Prostate gland (tissue), 2 donors: ENCODE results near the gene ATP1A1. TPM values are rescaled to one million over a fixed set of nuclear protein-coding genes. Genes with fewer than 3 reads are reported as not detected.

Experiments used
- DNase-seq: peaks from one replicate; pipeline ENCODE4 v3.0.0-alpha.2; 2019; ENCODE audit warnings: low spot score
- H3K27ac ChIP-seq, 2 donors: fragments of 200-600 bp; sonication (generic); 2 replicates each; pipeline ENCODE4 v1.5.1; 2017 to 2019
- H3K27me3 ChIP-seq: fragments of 200-600 bp; sonication (generic); replicated peaks from 2 replicates; pipeline ENCODE4 v1.5.1; 2019; ENCODE audit not compliant: insufficient read depth
- H3K36me3 ChIP-seq, 2 donors: fragments of 200-600 bp; sonication (generic); 1 replicate in 1 of 2; 2 replicates in 1 of 2; pipeline versions ENCODE4 v1.5.1 to v1.8.1; 2017 to 2019
- H3K4me1 ChIP-seq: fragments of 200-600 bp; sonication (generic); replicated peaks from 2 replicates; pipeline ENCODE4 v1.5.1; 2019
- H3K4me3 ChIP-seq, 2 donors: fragments of 200-600 bp; sonication (generic); 2 replicates each; pipeline ENCODE4 v1.5.1; 2017 to 2019
- H3K9me3 ChIP-seq: fragments of 200-600 bp; sonication (generic); 2 replicates; pipeline ENCODE4 v1.5.1; 2017
- POLR2A ChIP-seq: fragments of 450-650 bp; IDR thresholded peaks from one replicate; pipeline ENCODE4 v1.6.1; 2016; ENCODE audit warnings: antibody characterized with exemption, mild to moderate bottlenecking
- POLR2AphosphoS5 ChIP-seq: sonication (generic); formaldehyde crosslinking; IDR thresholded peaks from one replicate; pipeline ENCODE4 v1.6.1; 2017; ENCODE audit warnings: antibody characterized with exemption
- WGBS: methylation state at CpG from one replicate; pipeline ENCODE4 v1.1.5; 2018; 5-methylcytosine and 5-hydroxymethylcytosine counted together
- intact Hi-C: fragments of 100-400 bp; cut with DNase I; formaldehyde crosslinking; loops from one replicate; pipeline ENCODE4 v1.14.2; 2022
- total RNA-seq, 2 donors: library from RNA; depleted of rRNA; stranded (reverse); fragments of >200 nt; gene quantifications; one replicate each; pipeline ENCODE4 v1.1.0, GENCODE V29; 2016
- TF ChIP-seq, protein P1 (sequence below), 4 experiments: fragments of 200-600 bp in 2 of 4; fragments of 450-650 bp in 2 of 4; sonication (generic) in 2 of 4; IDR thresholded peaks; 1 replicate in 3 of 4; 2 replicates in 1 of 4; pipeline ENCODE4 v1.5.1; 2016 to 2019; ENCODE audit warnings: antibody characterized with exemption in 4 of 4, mild to moderate bottlenecking in 2 of 4, moderate library complexity in 2 of 4

The ATP1A1 gene
- total RNA-seq, 2 donors from 2014 or later, result 365 to 536 TPM

DNA sequence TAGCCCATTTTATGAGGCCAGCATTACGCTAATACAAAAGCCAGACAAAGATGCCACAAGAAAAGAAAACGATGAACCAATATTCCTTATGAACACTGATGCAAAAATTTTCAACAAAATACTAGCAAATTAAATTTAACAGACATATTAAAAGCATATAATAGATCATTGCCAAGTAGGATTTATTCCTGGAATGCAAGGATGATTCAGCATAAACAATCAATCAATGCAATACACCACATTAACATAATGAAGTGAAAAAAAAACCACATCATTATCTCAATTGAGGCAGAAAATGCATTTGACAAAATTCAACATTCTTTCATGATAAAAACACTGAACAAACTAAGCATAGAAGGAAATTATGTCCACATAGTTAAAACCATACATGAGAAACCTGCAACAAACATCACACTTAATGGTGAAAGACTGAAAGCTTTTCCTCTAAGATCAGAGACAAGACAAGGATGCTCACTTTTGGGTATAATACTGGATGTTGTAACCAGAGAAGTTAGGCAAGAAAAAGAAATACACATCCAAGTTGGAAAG lies 22.9 kb upstream of the ATP1A1 start:
- H3K9me3 ChIP-seq, result no peaks in the 10 kb centered on the region
- no peaks in the 10 kb centered on the region for H3K36me3 ChIP-seq
- H3K27ac ChIP-seq, result no peak overlapping the region
- H3K27me3 ChIP-seq, result no peaks in the 10 kb centered on the region
- H3K4me1 ChIP-seq, result no peaks in the 10 kb centered on the region
- intact Hi-C loops, result no loop called here
- H3K4me3 ChIP-seq, result no peak overlapping the region
- no peak for DNase-seq
- 93% methylated on average over 2 of the region's 2 CpGs for WGBS
- TF ChIP-seq POLR2AphosphoS5 (no peak), POLR2A (no peak)
- TF ChIP-seq, protein P1, sequence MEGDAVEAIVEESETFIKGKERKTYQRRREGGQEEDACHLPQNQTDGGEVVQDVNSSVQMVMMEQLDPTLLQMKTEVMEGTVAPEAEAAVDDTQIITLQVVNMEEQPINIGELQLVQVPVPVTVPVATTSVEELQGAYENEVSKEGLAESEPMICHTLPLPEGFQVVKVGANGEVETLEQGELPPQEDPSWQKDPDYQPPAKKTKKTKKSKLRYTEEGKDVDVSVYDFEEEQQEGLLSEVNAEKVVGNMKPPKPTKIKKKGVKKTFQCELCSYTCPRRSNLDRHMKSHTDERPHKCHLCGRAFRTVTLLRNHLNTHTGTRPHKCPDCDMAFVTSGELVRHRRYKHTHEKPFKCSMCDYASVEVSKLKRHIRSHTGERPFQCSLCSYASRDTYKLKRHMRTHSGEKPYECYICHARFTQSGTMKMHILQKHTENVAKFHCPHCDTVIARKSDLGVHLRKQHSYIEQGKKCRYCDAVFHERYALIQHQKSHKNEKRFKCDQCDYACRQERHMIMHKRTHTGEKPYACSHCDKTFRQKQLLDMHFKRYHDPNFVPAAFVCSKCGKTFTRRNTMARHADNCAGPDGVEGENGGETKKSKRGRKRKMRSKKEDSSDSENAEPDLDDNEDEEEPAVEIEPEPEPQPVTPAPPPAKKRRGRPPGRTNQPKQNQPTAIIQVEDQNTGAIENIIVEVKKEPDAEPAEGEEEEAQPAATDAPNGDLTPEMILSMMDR (IDR thresholded peaks at IDR 0.05), result no peak

DNA sequence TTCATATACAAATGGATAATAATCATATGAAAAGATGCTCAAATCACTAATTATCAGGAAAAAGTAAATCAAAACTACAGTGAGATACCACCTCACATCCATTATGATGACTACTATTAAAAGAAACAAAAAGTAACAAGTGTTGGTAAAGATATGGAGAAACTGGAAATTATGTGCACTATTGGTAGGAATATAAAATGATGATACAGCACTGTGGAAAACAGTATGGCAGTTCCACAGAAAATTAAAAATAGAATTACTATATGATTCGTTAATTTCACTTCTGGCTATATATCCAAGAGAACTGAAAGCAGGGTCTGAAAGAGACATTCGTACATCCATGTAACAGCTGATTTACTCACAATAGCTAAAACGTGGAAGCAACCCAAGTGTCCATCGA lies 21.1 kb upstream of the ATP1A1 start:
- Histone ChIP-seq H3K27me3 (no peaks in the 10 kb centered on the region), H3K4me3 (no peak overlapping the region), H3K4me1 (no peaks in the 10 kb centered on the region), H3K36me3 (no peaks in the 10 kb centered on the region), H3K27ac (no peak overlapping the region), H3K9me3 (no peaks in the 10 kb centered on the region)
- 78% methylated on average over 4 of the region's 4 CpGs for WGBS
- intact Hi-C loops, result no loop called here
- no peak for DNase-seq
- TF ChIP-seq POLR2AphosphoS5, result no peak
- TF ChIP-seq, protein P1 (IDR thresholded peaks at IDR 0.05), result no peak
- no peak for TF ChIP-seq POLR2A

DNA sequence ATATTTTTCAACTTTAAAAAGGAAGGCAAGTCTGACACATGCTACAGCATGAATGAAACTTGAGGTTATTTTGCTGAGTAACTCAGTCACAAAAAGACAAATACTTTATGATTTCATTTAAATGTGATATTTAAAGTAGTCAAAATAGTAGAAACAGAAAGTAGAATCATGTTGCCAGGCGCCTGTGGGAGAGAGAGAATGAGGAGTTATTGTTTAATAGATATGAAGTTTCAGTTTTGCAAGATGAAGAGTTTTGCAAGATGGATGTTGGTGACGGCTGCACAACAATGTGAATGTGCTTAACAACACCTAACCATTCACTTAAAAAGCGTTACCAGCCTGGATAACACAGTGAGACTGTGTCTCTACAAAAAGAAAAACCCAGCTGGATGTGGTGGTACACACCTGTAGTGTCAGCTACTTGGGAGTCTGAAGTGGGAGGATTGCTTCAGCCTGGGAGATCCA lies 20.7 kb upstream of the ATP1A1 start:
- Histone ChIP-seq H3K4me1 (no peaks in the 10 kb centered on the region), H3K27ac (no peak overlapping the region)
- WGBS, result 89% methylated on average over 3 of the region's 3 CpGs

DNA sequence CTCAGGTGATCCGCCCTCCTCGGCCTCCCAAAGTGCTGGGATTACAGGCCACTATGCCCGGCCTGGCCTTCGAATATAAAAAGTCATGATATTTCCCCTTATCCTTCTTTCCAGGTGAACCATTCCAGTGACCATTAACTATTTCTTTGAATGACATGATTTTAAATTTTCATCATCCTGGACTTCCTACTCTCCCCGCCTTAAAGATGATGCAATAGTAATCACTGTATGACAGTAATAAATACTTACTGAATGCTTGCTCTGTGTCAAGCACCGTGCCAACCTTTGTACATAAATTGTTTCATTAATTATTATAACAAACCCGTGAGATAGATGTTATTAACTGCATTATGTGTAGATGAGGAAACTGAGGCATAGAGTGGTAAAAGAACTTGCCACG lies 19.9 kb upstream of the ATP1A1 start:
- H3K4me1 ChIP-seq, result no peaks in the 10 kb centered on the region
- H3K36me3 ChIP-seq, result no peaks in the 10 kb centered on the region
- no peak overlapping the region for H3K4me3 ChIP-seq
- H3K9me3 ChIP-seq, result no peaks in the 10 kb centered on the region
- intact Hi-C loops, result no loop called here
- H3K27me3 ChIP-seq, result no peaks in the 10 kb centered on the region
- no peak for DNase-seq
- 96% methylated on average over 8 of the region's 8 CpGs for WGBS
- H3K27ac ChIP-seq, result no peak overlapping the region
- no peak for TF ChIP-seq POLR2A
- TF ChIP-seq, protein P1 (IDR thresholded peaks at IDR 0.05), result no peak
- TF ChIP-seq POLR2AphosphoS5, result no peak

More for the DNA sequence above, 20.7 kb upstream of the ATP1A1 start:
- TF ChIP-seq POLR2AphosphoS5, result no peak
- TF ChIP-seq, protein P1 (IDR thresholded peaks at IDR 0.05), result no peak
- no peak for TF ChIP-seq POLR2A
- Histone ChIP-seq H3K4me3 (no peak overlapping the region), H3K9me3 (no peaks in the 10 kb centered on the region), H3K27me3 (no peaks in the 10 kb centered on the region), H3K36me3 (no peaks in the 10 kb centered on the region)
- intact Hi-C loops, result no loop called here
- DNase-seq, result no peak

DNA sequence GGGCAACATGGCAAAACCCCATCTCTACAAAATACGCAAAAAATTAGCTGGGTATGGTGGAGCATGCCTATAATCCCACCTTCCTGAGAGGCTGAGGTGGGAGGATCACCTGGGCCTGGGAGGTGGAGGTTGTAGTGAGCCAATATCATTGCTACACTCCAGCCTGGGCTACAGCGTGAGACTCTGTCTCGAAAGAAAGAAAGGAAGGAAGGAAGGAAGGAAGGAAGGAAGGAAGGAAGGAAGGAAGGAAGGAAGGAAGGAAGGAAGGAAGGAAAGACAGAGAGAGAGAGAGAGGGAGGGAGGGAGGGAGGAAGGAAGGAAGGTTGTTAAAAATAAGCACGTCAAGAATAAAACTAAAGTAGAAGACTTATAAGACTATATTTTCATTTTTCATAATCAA lies 17.0 kb upstream of the ATP1A1 start:
- Histone ChIP-seq H3K4me3 (no peak overlapping the region), H3K9me3 (no peaks in the 10 kb centered on the region), H3K27me3 (no peaks in the 10 kb centered on the region), H3K36me3 (no peaks in the 10 kb centered on the region), H3K27ac (no peak overlapping the region), H3K4me1 (no peaks in the 10 kb centered on the region)
- WGBS, result 83% methylated on average over 4 of the region's 4 CpGs
- intact Hi-C loops, result no loop called here
- DNase-seq, result no peak
- TF ChIP-seq POLR2AphosphoS5 (no peak), POLR2A (no peak)
- TF ChIP-seq, protein P1 (IDR thresholded peaks at IDR 0.05), result no peak
